Ectodermal cell (in vitro differentiated cells): ENCODE measurements around the gene AGAP3.

Experiments used
- H3K27ac ChIP-seq: 2 replicates; pipeline ENCODE4 v1.7.0; 2013; ENCODE audit warnings: mild to moderate bottlenecking, low read depth, low read length; ENCODE audit not compliant: insufficient read depth, poor library complexity, severe bottlenecking
- H3K27me3 ChIP-seq: 2 replicates; pipeline ENCODE4 v1.7.0; 2013; ENCODE audit warnings: mild to moderate bottlenecking, low read length; ENCODE audit not compliant: insufficient read depth, control insufficient read depth, poor library complexity, severe bottlenecking
- H3K36me3 ChIP-seq: one replicate; pipeline ENCODE4 v1.7.0; 2013; ENCODE audit warnings: low read length; ENCODE audit not compliant: control insufficient read depth, insufficient read depth
- H3K4me1 ChIP-seq: one replicate; pipeline ENCODE4 v1.7.0; 2013; ENCODE audit warnings: low read length; ENCODE audit not compliant: control insufficient read depth, insufficient read depth
- H3K4me3 ChIP-seq: 2 replicates; pipeline ENCODE4 v1.7.0; 2013; ENCODE audit warnings: low read depth, low read length, control low read depth; ENCODE audit not compliant: insufficient read depth
- H3K9me3 ChIP-seq: 2 replicates; pipeline ENCODE4 v1.7.0; 2013; ENCODE audit warnings: mild to moderate bottlenecking, low read length, moderate library complexity; ENCODE audit not compliant: control insufficient read depth
- WGBS, 2 experiments: methylation state at CpG; one replicate each; pipeline ENCODE4 v1.1.7; 2013; ENCODE audit warnings: missing lambda C conversion rate in 2 of 2; 5-methylcytosine and 5-hydroxymethylcytosine counted together

The AGAP3 gene

GRCh38 chr7:151099486-151100211 lies 13.4 kb downstream of the AGAP3 start:
- 82 to 85% methylated on average over 20 of the region's 20 CpGs for WGBS, 2 experiments
- Histone ChIP-seq H3K4me3 (no peak overlapping the region), H3K27ac (no peak overlapping the region), H3K36me3 (no peaks in the 10 kb centered on the region), H3K9me3 (no peaks in the 10 kb centered on the region), H3K4me1 (no peaks in the 10 kb centered on the region), H3K27me3 (no peaks in the 10 kb centered on the region)

DNA sequence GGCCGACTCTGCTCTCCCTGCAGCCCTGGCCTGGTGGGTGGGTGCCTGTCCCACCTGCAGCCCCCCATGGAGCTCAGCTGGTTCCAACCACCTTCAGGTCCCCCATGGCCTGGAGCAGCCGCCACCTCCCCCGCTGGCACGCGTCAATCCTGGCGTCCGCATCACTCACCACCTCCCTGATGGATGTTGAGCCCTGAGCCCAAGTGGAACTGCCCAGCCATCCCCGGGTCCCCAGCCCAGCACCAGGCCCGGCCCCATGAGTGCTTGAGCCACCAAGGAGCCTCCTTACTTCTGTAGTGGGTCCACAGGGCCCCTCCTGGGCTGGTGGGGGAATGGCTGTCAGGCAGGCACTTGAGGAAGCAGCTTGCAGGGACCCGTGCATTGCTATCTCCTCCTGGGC lies 14.6 kb downstream of the AGAP3 start:
- WGBS, 2 experiments, result 91 to 93% methylated on average over 10 of the region's 10 CpGs
- H3K36me3 ChIP-seq, result no peaks in the 10 kb centered on the region

DNA sequence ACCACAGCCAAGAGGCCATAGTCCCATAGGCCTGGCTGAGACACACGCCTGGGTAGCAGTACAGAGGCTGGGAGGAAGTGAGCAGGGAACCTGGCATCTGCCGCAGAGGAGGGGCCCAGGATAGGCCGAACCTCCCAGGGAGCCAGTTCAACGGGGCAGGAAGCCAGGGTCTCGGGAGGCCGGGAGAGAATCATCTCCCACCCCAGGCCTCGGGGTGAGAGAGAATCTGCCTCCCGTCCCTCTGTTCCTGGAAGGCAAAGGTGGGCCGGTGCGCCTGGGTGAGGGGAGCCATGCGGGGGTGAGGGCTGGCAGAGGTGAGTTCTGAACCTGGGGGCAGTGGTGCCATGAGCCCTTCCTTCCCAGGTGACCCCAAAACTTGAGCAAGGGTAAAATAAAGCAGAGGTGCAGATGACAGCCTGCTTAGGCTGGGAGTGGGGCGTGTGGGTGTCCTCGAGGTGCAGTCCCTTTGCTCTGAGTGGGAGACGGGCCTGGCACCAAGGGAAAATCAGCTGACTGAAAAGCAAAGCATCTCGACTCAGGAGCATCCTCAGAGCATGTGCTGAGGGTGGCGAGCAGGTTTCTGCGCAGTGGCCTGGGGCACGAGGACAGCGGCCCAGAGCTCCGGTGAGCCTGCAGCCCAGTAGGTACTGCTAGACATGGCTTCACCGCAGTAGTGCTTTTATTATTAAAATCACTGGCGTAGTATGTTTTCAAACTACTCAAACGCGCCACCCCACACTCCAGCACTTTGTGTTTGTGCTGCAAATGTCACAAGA lies 15.5 kb downstream of the AGAP3 start:
- no peaks in the 10 kb centered on the region for H3K27me3 ChIP-seq
- H3K4me1 ChIP-seq, result no peaks in the 10 kb centered on the region
- no peak overlapping the region for H3K27ac ChIP-seq
- no peak overlapping the region for H3K4me3 ChIP-seq
- 84 to 86% methylated on average over 24 of the region's 24 CpGs for WGBS, 2 experiments
- H3K36me3 ChIP-seq, result no peaks in the 10 kb centered on the region
- no peaks in the 10 kb centered on the region for H3K9me3 ChIP-seq

More for the DNA sequence above, 14.6 kb downstream of the AGAP3 start:
- H3K27ac ChIP-seq, result no peak overlapping the region
- no peak overlapping the region for H3K4me3 ChIP-seq
- no peaks in the 10 kb centered on the region for H3K27me3 ChIP-seq
- H3K9me3 ChIP-seq, result no peaks in the 10 kb centered on the region
- no peaks in the 10 kb centered on the region for H3K4me1 ChIP-seq

GRCh38 chr7:151102991-151103390 lies 16.7 kb downstream of the AGAP3 start:
- H3K9me3 ChIP-seq, result no peaks in the 10 kb centered on the region
- H3K27me3 ChIP-seq, result no peaks in the 10 kb centered on the region
- no peaks in the 10 kb centered on the region for H3K36me3 ChIP-seq
- WGBS, 2 experiments, result 95 to 96% methylated on average over 3 of the region's 3 CpGs
- H3K4me1 ChIP-seq, result no peaks in the 10 kb centered on the region
- H3K4me3 ChIP-seq, result no peak overlapping the region
- H3K27ac ChIP-seq, result no peak overlapping the region

GRCh38 chr7:151103973-151104372 lies 17.7 kb downstream of the AGAP3 start:
- H3K9me3 ChIP-seq, result no peaks in the 10 kb centered on the region
- H3K4me3 ChIP-seq, result no peak overlapping the region
- 77 to 80% methylated on average over 11 of the region's 12 CpGs for WGBS, 2 experiments

DNA sequence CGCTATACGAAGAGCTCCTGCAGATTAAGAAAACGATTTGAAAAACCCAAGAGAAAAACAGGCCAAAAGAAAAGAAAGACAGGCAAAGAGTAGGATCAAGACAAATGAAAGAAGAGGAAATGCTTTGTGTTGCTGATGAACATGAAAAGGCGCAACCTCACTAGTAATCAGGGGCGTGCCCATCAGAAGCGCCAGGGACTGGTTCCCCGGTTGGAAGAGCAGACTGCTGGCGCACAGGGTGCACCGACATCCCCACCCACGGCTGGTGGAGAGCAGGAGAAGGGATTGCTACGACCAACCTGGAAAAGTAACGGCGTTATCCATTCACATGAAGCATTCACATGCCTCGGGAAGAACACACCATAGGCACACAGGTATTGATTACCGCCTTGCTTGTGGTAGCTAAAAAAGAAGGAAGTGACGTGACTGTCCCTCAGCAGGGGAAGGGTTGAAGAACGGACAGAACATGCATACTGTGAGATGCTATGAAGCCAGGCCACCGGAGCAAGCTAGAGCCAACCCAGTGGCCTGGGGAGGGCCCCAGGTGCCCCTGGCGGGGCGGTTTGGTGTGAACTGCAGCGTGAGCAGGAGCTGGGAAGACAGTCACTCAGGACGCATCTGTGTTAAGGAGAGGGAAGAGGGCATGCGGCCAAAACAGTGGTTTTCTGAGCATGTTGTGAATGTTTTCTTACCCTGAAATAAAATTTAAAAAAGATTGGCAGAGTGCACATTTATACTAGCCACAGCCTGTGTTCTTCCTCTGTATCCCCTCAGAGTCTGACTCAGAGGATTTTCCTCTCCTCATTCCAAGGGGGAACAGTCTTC lies 18.3 kb downstream of the AGAP3 start:
- Histone ChIP-seq H3K4me3 (no peak overlapping the region), H3K9me3 (no peaks in the 10 kb centered on the region), H3K4me1 (no peaks in the 10 kb centered on the region), H3K27me3 (no peaks in the 10 kb centered on the region), H3K27ac (no peak overlapping the region), H3K36me3 (no peaks in the 10 kb centered on the region)
- WGBS, 2 experiments, result 55 to 56% methylated on average over 23 of the region's 23 CpGs

More at GRCh38 chr7:151103973-151104372, 17.7 kb downstream of the AGAP3 start:
- H3K27ac ChIP-seq, result no peak overlapping the region
- H3K27me3 ChIP-seq, result no peaks in the 10 kb centered on the region
- H3K4me1 ChIP-seq, result no peaks in the 10 kb centered on the region
- H3K36me3 ChIP-seq, result no peaks in the 10 kb centered on the region

GRCh38 chr7:151107882-151108281 lies 21.6 kb downstream of the AGAP3 start:
- 89 to 90% methylated on average over 10 of the region's 10 CpGs for WGBS, 2 experiments
- H3K27ac ChIP-seq, result no peak overlapping the region
- no peaks in the 10 kb centered on the region for H3K4me1 ChIP-seq
- no peaks in the 10 kb centered on the region for H3K36me3 ChIP-seq
- H3K27me3 ChIP-seq, result no peaks in the 10 kb centered on the region
- no peak overlapping the region for H3K4me3 ChIP-seq
- H3K9me3 ChIP-seq, result no peaks in the 10 kb centered on the region

DNA sequence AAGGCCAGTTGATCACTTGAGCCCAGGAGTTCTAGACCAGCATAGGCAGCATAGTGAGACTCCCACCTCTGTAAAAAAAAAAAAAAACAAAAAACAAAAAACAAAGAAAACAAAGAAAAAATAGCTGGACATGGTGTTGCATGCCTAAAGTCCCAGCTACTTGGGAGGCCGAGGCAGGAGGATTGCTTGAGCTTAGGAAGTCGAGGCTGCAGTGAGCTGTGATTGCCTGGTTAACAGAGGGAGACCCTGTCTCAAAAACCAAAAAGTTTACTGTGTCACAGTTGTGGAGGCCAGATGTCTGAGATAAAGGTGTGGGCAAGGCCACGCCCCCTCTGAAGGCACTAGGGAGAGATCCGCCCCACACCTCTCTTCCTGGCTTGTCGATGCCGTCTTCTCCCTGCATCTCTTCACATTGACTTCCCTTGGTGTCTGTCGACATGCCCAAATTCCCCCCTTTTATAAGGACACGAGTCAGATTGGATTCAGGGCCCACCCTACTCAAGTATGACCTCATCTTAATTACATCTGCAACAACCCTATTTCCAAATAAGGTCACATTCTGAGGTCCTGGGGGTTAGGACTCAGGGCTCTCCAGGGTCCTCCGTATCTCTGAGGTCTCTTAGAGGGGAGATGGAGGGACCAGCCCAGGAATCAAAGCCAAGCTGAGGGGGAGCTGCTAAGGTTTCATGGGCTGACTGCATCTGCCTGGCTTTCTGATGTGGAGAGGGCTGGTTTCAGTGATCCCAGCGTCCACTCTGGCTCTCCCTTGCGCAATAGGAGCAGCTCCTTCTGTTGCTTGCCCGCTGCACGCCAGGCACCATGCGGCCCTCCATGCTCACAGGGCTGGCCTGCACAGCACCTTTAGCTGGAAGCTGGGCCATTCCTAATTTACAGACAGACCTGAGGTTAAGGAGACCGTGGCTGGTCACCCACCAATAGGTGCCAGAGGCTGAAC lies 23.1 kb downstream of the AGAP3 start:
- no peak overlapping the region for H3K27ac ChIP-seq
- H3K27me3 ChIP-seq, result peaks cover 6% of the 10 kb centered on the region
- WGBS, 2 experiments, result 79 to 80% methylated on average over 15 of the region's 15 CpGs
- H3K9me3 ChIP-seq, result no peaks in the 10 kb centered on the region
- no peak overlapping the region for H3K4me3 ChIP-seq
- peaks cover 11% of the 10 kb centered on the region for H3K4me1 ChIP-seq
- no peaks in the 10 kb centered on the region for H3K36me3 ChIP-seq

DNA sequence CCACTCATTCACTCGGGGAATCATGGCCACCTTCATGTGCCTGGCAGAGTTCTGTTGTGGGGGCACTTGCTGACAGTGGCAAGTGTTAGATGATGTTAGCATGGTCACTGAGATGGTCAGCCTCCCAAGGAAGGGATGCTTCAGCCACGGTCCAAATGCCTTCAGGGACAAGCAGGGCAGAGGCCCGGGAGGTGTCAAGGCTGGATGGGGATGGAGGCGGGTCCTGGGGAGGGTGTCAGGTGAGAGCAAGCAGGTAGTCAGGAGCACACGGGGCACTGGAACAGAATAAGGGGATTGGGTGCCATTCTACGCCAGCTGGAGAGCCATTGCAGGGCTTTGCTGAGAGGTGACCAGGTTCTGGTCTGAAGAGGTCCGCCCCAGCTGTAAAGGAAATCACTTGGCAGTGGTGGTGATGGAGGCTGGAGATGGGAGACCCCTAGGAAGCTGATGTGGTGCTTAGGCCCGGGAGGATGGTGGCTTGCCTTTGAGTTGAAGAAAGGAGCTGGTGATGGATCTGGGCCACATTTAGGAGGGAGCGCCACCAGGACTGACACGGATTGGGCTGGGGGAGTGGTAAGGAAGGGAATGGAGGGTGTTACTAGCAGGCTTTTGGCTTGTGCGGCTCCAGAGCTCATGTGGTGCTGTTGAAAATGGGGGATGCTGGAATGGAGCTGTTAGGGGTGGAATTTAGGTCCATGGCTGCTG lies 24.1 kb downstream of the AGAP3 start:
- Histone ChIP-seq H3K9me3 (no peaks in the 10 kb centered on the region), H3K4me1 (peaks cover 11% of the 10 kb centered on the region), H3K27ac (no peak overlapping the region), H3K27me3 (peaks cover 8% of the 10 kb centered on the region), H3K36me3 (no peaks in the 10 kb centered on the region), H3K4me3 (no peak overlapping the region)
- WGBS, 2 experiments, result 84 to 85% methylated on average over 11 of the region's 11 CpGs
